Endothelial cell of umbilical vein (primary cell): ENCODE results near the gene SUCNR1.

ENCODE experiments used
- EZH2 ChIP-seq: IDR thresholded peaks from 2 replicates; pipeline ENCODE4 v1.6.1; 2012; ENCODE audit warnings: borderline replicate concordance, low read depth, mild to moderate bottlenecking, moderate library complexity, low read length, inconsistent platforms; ENCODE audit not compliant: severe bottlenecking
- FOS ChIP-seq: IDR thresholded peaks from 2 replicates; pipeline ENCODE4 v1.6.1; 2011; ENCODE audit warnings: mild to moderate bottlenecking, low read length, moderate library complexity, borderline replicate concordance; ENCODE audit not compliant: insufficient read depth
- GATA2 ChIP-seq: IDR thresholded peaks from 2 replicates; pipeline ENCODE4 v1.7.0; 2011; ENCODE audit warnings: low read depth, mild to moderate bottlenecking, moderate library complexity, mixed read lengths, low read length; ENCODE audit not compliant: insufficient read length, insufficient read depth
- MYC ChIP-seq: IDR thresholded peaks from one replicate; pipeline ENCODE4 v1.6.1; 2011; ENCODE audit warnings: mild to moderate bottlenecking, low read depth, low read length
- POLR2A ChIP-seq: IDR thresholded peaks from 2 replicates; pipeline ENCODE4 v1.6.1; 2012; ENCODE audit warnings: low read depth, mild to moderate bottlenecking, control low read depth, low read length
- POLR2AphosphoS5 ChIP-seq: IDR thresholded peaks from 2 replicates; pipeline ENCODE4 v1.6.1; 2012; ENCODE audit warnings: low read depth, mild to moderate bottlenecking, control low read depth, low read length, moderate library complexity; ENCODE audit not compliant: insufficient read depth
- TF ChIP-seq, protein P1 (sequence below), 2 donors: IDR thresholded peaks; 1 replicate in 1 of 2; 2 replicates in 1 of 2; pipeline ENCODE4 v1.5.1; 2011; ENCODE audit warnings: low read length in 2 of 2, mild to moderate bottlenecking in 2 of 2, moderate library complexity in 2 of 2, control low read depth in 1 of 2, inconsistent platforms in 1 of 2, low read depth in 1 of 2; ENCODE audit not compliant: insufficient read depth in 1 of 2; ENCODE audit errors: extremely low read depth in 1 of 2
- TF ChIP-seq, protein P2 (sequence below): IDR thresholded peaks from 2 replicates; pipeline ENCODE4 v1.6.1; 2011; ENCODE audit not compliant: insufficient read depth, insufficient read length

DNA sequence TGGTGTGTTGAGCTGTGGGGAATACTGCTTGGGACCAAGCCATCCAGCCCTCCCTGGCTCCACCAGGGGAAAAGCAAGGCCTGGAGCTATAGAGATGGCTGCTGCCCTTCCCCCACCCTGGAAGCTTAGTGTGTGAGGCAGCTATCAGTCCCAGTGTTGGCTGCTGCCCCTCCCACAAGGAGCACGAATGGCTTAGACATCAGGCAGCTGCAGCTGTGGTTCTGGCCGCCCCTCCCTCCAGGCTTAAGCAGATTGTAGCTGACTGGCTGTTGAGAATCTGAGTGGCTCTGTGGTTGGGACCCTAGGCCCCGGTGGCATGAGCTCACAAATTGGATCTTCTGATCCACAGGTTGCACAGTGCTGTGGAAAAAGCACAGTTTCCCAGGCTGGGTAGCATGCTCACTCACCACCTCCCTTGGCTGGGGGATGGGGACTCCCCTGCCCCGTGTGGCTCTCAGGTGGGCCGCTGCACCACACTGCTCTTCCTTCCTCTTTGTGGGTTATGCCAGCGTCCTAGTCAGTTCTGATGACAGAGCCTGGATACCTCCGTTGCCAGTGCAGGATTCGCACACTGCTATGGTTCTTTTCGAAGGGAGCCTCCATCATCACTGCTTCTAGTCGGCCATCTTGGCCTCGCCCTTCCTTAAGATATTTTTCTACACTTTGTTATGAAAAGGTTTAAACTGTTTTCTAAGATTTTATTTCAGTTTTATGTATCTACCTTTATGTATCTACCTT, 21.2 kb upstream of the SUCNR1 start:
- TF ChIP-seq, protein P1, sequence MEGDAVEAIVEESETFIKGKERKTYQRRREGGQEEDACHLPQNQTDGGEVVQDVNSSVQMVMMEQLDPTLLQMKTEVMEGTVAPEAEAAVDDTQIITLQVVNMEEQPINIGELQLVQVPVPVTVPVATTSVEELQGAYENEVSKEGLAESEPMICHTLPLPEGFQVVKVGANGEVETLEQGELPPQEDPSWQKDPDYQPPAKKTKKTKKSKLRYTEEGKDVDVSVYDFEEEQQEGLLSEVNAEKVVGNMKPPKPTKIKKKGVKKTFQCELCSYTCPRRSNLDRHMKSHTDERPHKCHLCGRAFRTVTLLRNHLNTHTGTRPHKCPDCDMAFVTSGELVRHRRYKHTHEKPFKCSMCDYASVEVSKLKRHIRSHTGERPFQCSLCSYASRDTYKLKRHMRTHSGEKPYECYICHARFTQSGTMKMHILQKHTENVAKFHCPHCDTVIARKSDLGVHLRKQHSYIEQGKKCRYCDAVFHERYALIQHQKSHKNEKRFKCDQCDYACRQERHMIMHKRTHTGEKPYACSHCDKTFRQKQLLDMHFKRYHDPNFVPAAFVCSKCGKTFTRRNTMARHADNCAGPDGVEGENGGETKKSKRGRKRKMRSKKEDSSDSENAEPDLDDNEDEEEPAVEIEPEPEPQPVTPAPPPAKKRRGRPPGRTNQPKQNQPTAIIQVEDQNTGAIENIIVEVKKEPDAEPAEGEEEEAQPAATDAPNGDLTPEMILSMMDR (IDR thresholded peaks at IDR 0.05; ENCODE audit: extremely low read depth in 1 of 2, insufficient read depth in 1 of 2, low read depth in 1 of 2, low read length in 2 of 2), result no peak
- TF ChIP-seq POLR2AphosphoS5 (no peak), POLR2A (no peak), GATA2 (no peak), EZH2 (no peak), FOS (no peak), MYC (no peak)
- TF ChIP-seq, protein P2, sequence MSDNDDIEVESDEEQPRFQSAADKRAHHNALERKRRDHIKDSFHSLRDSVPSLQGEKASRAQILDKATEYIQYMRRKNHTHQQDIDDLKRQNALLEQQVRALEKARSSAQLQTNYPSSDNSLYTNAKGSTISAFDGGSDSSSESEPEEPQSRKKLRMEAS, result no peak
